A549 (cell line): ENCODE measurements around the gene YAE1.

Experiments
- CBX2 ChIP-seq: fragments of 200-600 bp; sonication (generic); IDR thresholded peaks from 2 replicates; pipeline ENCODE4 v1.6.1; 2016; ENCODE audit warnings: low read depth, mild to moderate bottlenecking, borderline replicate concordance
- EP300 ChIP-seq, 2 experiments: fragments of >200 bp; sonication (Bioruptor Twin); formaldehyde crosslinking; IDR thresholded peaks; 2 replicates in 1 of 2; 3 replicates in 1 of 2; pipeline ENCODE4 v1.6.1; 2016 to 2017
- HDAC2 ChIP-seq: fragments of 200-600 bp; sonication (generic); IDR thresholded peaks from 2 replicates; pipeline ENCODE4 v1.6.1; 2016
- KDM1A ChIP-seq: fragments of 200-600 bp; sonication (generic); IDR thresholded peaks from 2 replicates; pipeline ENCODE4 v1.6.1; 2016; ENCODE audit warnings: low read depth, mild to moderate bottlenecking
- KDM5A ChIP-seq: fragments of 200-600 bp; sonication (generic); IDR thresholded peaks from 2 replicates; pipeline ENCODE4 v1.6.1; 2016; ENCODE audit warnings: antibody characterized with exemption, mild to moderate bottlenecking
- MAX ChIP-seq: IDR thresholded peaks from 2 replicates; pipeline ENCODE4 v1.6.1; 2012
- MAZ ChIP-seq: fragments of 150-350 bp; IDR thresholded peaks from 2 replicates; pipeline ENCODE4 v1.6.1; 2014; ENCODE audit warnings: antibody characterized with exemption, low read depth, low read length, borderline replicate concordance
- MYC ChIP-seq: IDR thresholded peaks from 2 replicates; pipeline ENCODE4 v1.6.1; 2012; ENCODE audit warnings: mild to moderate bottlenecking, inconsistent platforms, low read length, improper control_type of control experiment, borderline replicate concordance
- PHF8 ChIP-seq: fragments of 200-600 bp; sonication (generic); IDR thresholded peaks from 2 replicates; pipeline ENCODE4 v1.6.1; 2016; ENCODE audit warnings: low read depth, mild to moderate bottlenecking, antibody characterized with exemption, moderate library complexity, borderline replicate concordance
- POLR2A ChIP-seq: IDR thresholded peaks from 2 replicates; pipeline ENCODE4 v1.6.1; 2012; ENCODE audit warnings: mild to moderate bottlenecking, low read length
- RAD21 ChIP-seq, 2 experiments: fragments of >200 bp in 1 of 2; sonication (Bioruptor Twin) in 1 of 2; formaldehyde crosslinking in 1 of 2; IDR thresholded peaks in 1 of 2; conservative IDR thresholded peaks in 1 of 2; 2 replicates in 1 of 2; 3 replicates in 1 of 2; pipeline ENCODE4 v1.6.1; 2012 to 2018; ENCODE audit warnings: inconsistent platforms in 1 of 2
- SMC3 ChIP-seq: fragments of >200 bp; sonication (Bioruptor Twin); formaldehyde crosslinking; IDR thresholded peaks from 3 replicates; pipeline ENCODE4 v1.6.1; 2018; ENCODE audit warnings: inconsistent platforms
- TF ChIP-seq, protein P1 (sequence below): fragments of >200 bp; sonication (Bioruptor Twin); formaldehyde crosslinking; IDR thresholded peaks from 3 replicates; pipeline ENCODE4 v1.5.1; 2016
- TF ChIP-seq, protein P2 (sequence below): fragments of 450-650 bp; IDR thresholded peaks from 2 replicates; pipeline ENCODE4 v1.6.1; 2014; ENCODE audit warnings: antibody characterized with exemption

GRCh38 chr7:39605087-39605486 lies 38.9 kb downstream of the YAE1 start:
- TF ChIP-seq RAD21 (conservative IDR thresholded peaks at IDR 0.05 in 1 of 2, IDR thresholded peaks at IDR 0.05 in 1 of 2) (no peak), MAZ (no peak), HDAC2 (no peak), KDM1A (no peak), KDM5A (no peak), SMC3 (no peak), EP300 (IDR thresholded peaks at IDR 0.05) (no peak), POLR2A (no peak), MAX (no peak), MYC (no peak), PHF8 (no peak), CBX2 (no peak)
- TF ChIP-seq, protein P1, sequence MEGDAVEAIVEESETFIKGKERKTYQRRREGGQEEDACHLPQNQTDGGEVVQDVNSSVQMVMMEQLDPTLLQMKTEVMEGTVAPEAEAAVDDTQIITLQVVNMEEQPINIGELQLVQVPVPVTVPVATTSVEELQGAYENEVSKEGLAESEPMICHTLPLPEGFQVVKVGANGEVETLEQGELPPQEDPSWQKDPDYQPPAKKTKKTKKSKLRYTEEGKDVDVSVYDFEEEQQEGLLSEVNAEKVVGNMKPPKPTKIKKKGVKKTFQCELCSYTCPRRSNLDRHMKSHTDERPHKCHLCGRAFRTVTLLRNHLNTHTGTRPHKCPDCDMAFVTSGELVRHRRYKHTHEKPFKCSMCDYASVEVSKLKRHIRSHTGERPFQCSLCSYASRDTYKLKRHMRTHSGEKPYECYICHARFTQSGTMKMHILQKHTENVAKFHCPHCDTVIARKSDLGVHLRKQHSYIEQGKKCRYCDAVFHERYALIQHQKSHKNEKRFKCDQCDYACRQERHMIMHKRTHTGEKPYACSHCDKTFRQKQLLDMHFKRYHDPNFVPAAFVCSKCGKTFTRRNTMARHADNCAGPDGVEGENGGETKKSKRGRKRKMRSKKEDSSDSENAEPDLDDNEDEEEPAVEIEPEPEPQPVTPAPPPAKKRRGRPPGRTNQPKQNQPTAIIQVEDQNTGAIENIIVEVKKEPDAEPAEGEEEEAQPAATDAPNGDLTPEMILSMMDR: no peak
- TF ChIP-seq, protein P2, sequence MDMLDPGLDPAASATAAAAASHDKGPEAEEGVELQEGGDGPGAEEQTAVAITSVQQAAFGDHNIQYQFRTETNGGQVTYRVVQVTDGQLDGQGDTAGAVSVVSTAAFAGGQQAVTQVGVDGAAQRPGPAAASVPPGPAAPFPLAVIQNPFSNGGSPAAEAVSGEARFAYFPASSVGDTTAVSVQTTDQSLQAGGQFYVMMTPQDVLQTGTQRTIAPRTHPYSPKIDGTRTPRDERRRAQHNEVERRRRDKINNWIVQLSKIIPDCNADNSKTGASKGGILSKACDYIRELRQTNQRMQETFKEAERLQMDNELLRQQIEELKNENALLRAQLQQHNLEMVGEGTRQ: no peak
